ENCODE data around the gene C19orf85.
"Not testable (repeated sequence)": the region's sequence is repeated elsewhere in the genome, so short reads cannot be mapped to it uniquely, and the experiment has no call there.

Gene C19orf85

DNA sequence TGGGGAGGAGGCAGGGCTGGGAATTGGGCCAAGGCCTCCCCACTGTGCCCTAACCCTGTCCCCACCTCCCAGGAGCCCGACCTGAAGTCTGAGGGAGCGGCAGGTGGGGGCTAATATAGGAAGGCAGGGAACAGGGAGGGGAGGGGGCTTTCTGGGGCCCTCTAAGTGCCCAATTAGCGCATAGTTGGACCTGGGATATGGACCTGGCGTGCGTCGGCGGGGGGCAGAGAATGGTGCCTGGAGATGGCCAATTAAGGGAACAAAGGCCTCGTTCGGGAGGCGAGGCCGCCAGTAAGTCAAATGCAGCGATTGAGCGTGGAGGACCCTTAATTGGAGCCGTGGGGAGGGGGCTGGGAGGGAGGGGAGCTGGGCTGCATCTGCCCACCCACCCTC is at the start of gene C19orf85:
Gene C19orf85, minus strand, starts transcription at position 90 of the 393 bp plus-strand sequence. CDS start 197 bp downstream, outside the sequence.
- Mint-ChIP-seq H3K4me1 (ENCODE audit: low read depth) (peaks cover 24% of the 10 kb centered on the region), H3K9me3 (no peaks in the 10 kb centered on the region), H3K27ac (no peak within 1 kb of the TSS), H3K4me3 (no peak within 1 kb of the TSS), H3K27me3 (no peaks in the 10 kb centered on the region), H3K36me3 (ENCODE audit: low read depth) (no peaks in the 10 kb centered on the region)

GRCh38 chr19:55508120-55508519 is 43.6 kb upstream of the C19orf85 start:
- Mint-ChIP-seq H3K27ac (no peak overlapping the region), H3K27me3 (peaks cover 4% of the 10 kb centered on the region), H3K4me1 (ENCODE audit: low read depth) (peaks cover 11% of the 10 kb centered on the region), H3K36me3 (ENCODE audit: low read depth) (peaks cover 6% of the 10 kb centered on the region), H3K9me3 (no peaks in the 10 kb centered on the region), H3K4me3 (no peak overlapping the region)

DNA sequence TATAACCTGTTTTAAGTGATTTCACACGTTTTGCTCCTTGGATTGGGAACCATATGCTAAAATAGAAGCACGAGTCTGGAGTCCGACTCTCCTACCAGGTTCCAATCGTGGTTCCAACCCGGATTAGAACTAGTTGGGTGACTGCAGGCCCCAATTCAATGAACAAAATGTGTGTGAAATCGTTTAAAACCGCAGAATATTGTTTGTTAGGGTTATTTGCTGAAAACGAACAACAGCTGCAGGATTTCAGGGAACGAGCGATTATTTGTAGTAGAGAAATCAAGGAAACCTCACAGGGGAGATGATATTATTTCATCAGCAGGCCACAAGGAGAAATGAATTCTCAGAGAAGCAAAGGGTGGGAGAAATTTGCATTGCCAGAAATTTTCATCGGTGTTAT is 40.4 kb upstream of the C19orf85 start:
- H3K36me3 Mint-ChIP-seq (ENCODE audit: low read depth) = peaks cover 7% of the 10 kb centered on the region
- H3K27ac Mint-ChIP-seq = no peak overlapping the region
- peaks cover 22% of the 10 kb centered on the region for H3K4me1 Mint-ChIP-seq (ENCODE audit: low read depth)
- no peak overlapping the region for H3K4me3 Mint-ChIP-seq
- no peaks in the 10 kb centered on the region for H3K27me3 Mint-ChIP-seq
- no peaks in the 10 kb centered on the region for H3K9me3 Mint-ChIP-seq

- H3K27ac Mint-ChIP-seq = no peak overlapping the region
- H3K27me3 Mint-ChIP-seq = no peaks in the 10 kb centered on the region
- H3K4me1 Mint-ChIP-seq (ENCODE audit: low read depth) = peaks cover 22% of the 10 kb centered on the region
- H3K36me3 Mint-ChIP-seq (ENCODE audit: low read depth) = peaks cover 7% of the 10 kb centered on the region
- H3K4me3 Mint-ChIP-seq = peak overlapping the region; percentile 58
- no peaks in the 10 kb centered on the region for H3K9me3 Mint-ChIP-seq
Observed at GRCh38 chr19:55504252-55504603, 39.7 kb upstream of the C19orf85 start.

DNA sequence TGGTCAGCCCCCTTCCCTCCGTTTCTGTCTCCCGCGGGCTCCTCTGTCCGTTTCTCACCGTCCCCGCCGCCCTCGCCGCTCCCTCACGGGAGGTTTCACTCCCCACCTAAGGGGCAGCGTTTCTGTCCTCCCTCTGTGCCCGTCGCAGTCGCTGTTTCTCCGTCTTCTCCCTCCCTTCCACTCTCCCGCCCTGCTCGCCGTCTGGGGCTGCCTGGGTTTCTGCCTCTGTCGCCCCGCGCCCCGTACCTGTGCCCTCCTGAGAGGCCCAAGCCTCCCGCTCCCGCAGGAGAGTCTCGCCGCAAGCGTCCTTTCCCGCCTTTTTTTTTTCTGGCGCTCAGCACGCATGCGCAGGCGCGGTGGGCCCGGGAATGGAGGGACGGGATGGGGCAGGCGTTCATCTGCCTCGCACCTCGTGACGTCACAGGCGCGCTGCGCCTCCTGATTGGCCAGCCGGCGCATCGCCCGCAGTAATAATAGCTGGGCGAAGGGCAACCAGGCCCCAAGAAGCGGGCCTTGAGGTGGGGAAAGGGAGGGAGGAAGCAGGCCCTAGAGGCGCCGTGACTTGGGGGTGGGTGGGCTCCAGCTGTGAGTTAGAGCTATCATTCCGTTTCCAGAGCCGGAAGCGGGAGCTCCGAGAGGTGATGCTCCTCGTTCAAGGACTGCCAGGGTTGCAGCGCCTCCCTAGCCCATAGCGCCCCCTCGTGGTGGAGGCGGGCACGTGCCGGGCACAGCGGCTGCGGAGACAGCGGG is 39.1 kb upstream of the C19orf85 start:
- peak overlapping the region; percentile 76 for H3K27ac Mint-ChIP-seq
- no peaks in the 10 kb centered on the region for H3K9me3 Mint-ChIP-seq
- no peaks in the 10 kb centered on the region for H3K27me3 Mint-ChIP-seq
- H3K36me3 Mint-ChIP-seq (ENCODE audit: low read depth) = peaks cover 7% of the 10 kb centered on the region
- H3K4me1 Mint-ChIP-seq (ENCODE audit: low read depth) = peaks cover 22% of the 10 kb centered on the region
- peak overlapping the region; percentile 58 for H3K4me3 Mint-ChIP-seq

DNA sequence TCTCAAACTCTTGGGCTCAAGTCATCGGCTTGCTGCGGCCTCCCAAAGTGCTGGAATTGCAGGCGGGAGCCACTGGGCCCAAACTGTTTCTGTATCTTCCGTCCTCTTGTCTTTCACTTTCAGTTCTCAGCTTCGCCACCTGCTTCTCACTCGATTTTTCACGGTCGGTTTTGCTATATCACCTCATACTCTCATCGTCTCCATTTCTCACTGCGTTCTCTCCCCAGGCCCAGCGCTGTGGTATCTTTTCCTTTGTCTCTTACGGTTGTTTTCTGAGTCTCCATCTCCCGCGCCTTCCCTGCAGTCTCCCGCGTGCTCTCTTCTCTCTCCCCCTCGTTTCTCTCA is 38.6 kb upstream of the C19orf85 start:
- H3K4me3 Mint-ChIP-seq = peak overlapping the region; percentile 8
- peaks cover 22% of the 10 kb centered on the region for H3K4me1 Mint-ChIP-seq (ENCODE audit: low read depth)
- H3K27me3 Mint-ChIP-seq = no peaks in the 10 kb centered on the region
- H3K9me3 Mint-ChIP-seq = no peaks in the 10 kb centered on the region
- H3K27ac Mint-ChIP-seq = peak overlapping the region; percentile 76
- peaks cover 7% of the 10 kb centered on the region for H3K36me3 Mint-ChIP-seq (ENCODE audit: low read depth)

DNA sequence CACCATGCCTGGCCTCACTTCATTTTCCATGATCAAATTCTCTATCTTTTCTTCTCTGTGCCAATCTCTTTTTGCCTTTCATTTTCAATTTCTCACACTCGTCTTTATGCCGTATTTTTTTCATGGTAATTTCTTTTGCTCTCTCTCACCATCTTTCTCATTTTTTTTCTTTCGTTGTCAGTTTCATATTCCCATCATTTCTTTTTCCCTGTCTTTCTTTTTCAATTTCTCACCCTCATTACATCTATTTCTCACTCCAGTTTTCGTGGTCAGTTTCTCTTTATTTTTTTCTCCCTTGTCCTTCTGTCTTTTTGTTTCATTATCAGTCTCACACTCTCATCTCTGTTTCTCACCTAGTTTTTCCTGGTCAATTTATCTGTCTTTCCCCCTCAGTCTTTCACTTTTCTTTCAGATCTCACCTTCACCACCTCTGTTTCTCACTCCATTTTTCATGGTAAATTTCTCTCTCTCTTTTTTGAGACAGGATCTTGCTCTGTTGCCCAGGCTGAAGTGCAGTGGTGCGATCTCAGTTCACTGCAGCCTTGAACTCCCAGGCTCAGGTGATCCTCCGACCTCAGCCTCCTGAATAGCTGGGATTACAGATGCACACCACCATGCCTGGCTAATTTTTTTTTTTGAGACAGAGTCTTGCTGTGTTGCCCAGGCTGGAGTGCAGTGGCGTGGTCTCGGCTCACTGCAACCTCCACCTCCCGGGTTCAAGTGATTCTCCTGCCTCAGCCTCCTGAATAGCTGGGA is 37.8 kb upstream of the C19orf85 start:
- H3K27me3 Mint-ChIP-seq = no peaks in the 10 kb centered on the region
- no peaks in the 10 kb centered on the region for H3K9me3 Mint-ChIP-seq
- peak overlapping the region; percentile 75 for H3K27ac Mint-ChIP-seq
- H3K4me1 Mint-ChIP-seq (ENCODE audit: low read depth) = peaks cover 22% of the 10 kb centered on the region
- no peak overlapping the region for H3K4me3 Mint-ChIP-seq
- H3K36me3 Mint-ChIP-seq (ENCODE audit: low read depth) = peaks cover 7% of the 10 kb centered on the region

- Mint-ChIP-seq H3K9me3 (no peaks in the 10 kb centered on the region), H3K4me1 (ENCODE audit: low read depth) (peaks cover 22% of the 10 kb centered on the region), H3K36me3 (ENCODE audit: low read depth) (peaks cover 7% of the 10 kb centered on the region), H3K27me3 (no peaks in the 10 kb centered on the region), H3K27ac (no peak overlapping the region), H3K4me3 (no peak overlapping the region)
Observed at GRCh38 chr19:55500368-55500952, 35.9 kb upstream of the C19orf85 start.

- H3K27ac Mint-ChIP-seq = no peak overlapping the region
- no peaks in the 10 kb centered on the region for H3K9me3 Mint-ChIP-seq
- H3K27me3 Mint-ChIP-seq = no peaks in the 10 kb centered on the region
- H3K4me1 Mint-ChIP-seq (ENCODE audit: low read depth) = peaks cover 18% of the 10 kb centered on the region
- H3K4me3 Mint-ChIP-seq = no peak overlapping the region
- peaks cover 4% of the 10 kb centered on the region for H3K36me3 Mint-ChIP-seq (ENCODE audit: low read depth)
Observed at GRCh38 chr19:55498246-55498840, 33.8 kb upstream of the C19orf85 start.

GRCh38 chr19:55497763-55498162 is 33.2 kb upstream of the C19orf85 start:
- Mint-ChIP-seq H3K4me3 (no peak overlapping the region), H3K4me1 (ENCODE audit: low read depth) (peaks cover 13% of the 10 kb centered on the region), H3K27ac (no peak overlapping the region), H3K27me3 (no peaks in the 10 kb centered on the region), H3K9me3 (no peaks in the 10 kb centered on the region), H3K36me3 (ENCODE audit: low read depth) (no peaks in the 10 kb centered on the region)

DNA sequence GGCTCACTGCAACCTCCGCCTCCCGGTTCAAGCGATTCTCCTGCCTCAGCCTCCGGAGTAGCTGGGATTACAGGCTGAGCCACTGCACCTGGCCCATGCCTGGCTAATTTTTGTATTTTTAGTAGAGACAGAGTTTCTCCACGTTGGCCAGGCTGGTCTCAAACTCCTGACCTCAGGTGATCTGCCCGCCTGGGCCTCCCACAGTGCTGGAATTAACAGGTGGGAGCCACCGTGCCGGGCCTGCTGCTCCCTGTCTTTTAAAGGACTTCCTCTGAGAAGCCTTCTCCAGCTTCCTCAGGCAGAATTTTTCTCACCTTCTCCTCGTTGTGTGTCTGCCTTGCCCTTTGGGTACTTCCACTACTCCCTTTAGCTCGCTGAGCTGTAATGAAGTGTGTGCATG is 32.3 kb upstream of the C19orf85 start:
- H3K4me3 Mint-ChIP-seq; H3K4me1 Mint-ChIP-seq (ENCODE audit: low read depth); H3K27me3 Mint-ChIP-seq; H3K27ac Mint-ChIP-seq; H3K36me3 Mint-ChIP-seq (ENCODE audit: low read depth); H3K9me3 Mint-ChIP-seq: not testable (repeated sequence)

DNA sequence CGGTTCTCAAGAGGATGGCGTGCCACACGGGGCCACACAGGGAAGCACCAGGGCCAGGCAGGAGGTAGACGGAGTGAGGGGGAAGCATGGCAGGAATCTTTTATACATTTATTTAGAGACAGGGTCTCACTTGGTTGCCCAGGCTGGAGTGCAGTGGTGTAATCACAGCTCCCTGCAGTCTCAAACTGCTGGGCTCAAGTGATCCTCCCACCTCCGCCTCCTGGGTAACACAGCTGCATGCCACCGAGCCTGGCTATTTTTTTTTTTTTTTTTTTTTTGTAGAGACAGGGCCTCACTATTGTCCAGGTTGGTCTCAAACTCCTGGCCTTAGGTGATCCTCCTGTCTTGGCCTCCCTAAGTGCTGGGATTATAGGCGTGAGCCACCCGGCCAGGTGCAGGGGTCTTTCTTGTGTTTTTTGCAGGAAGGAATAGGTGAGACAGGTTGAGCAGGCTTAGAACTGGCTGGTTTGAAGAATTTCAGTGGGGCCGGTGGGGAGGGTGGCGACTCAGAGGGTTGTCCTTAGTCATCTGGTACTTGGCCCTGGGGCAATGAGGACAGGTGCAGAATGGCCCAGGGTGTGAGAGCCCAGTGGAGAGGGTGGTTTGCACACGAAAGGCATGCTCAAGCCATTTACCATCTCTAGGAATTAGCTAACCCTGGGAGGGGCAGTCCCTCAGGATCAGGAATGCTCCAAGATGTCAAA is 31.2 kb upstream of the C19orf85 start:
- Mint-ChIP-seq H3K9me3 (no peaks in the 10 kb centered on the region), H3K4me1 (ENCODE audit: low read depth) (peaks cover 5% of the 10 kb centered on the region), H3K36me3 (ENCODE audit: low read depth) (no peaks in the 10 kb centered on the region), H3K27me3 (no peaks in the 10 kb centered on the region), H3K4me3 (no peak overlapping the region), H3K27ac (no peak overlapping the region)

DNA sequence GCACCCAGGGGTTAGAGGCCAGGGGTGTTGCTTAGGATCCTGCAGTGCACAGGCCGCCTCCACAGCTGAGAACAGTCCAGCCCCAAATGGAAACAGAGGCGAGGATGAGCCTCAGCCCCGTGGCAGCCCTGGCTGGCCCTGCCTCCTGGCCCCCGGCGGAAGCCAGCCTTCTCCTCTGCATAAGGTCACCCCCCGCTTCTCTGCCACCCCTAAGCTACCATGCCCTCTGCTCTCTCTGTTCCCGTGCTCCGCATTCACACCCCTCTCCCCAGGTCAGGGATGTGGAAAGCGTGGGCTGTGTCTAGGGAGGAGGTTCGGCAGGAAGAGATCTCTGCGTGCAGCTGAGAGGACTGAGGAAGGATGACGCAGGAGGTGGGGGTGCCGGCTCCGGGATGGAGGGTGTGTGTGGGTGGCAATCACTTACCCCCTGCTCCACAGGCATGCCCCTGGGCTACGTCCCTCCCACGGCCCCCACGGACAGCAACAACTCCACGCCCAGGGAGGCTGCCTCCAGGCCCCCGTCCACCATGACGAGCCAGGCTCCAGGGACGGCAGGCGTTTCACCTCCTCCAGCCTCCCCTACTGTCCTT is 29.7 kb upstream of the C19orf85 start:
- Mint-ChIP-seq H3K9me3 (no peaks in the 10 kb centered on the region), H3K27ac (no peak overlapping the region), H3K4me1 (ENCODE audit: low read depth) (peaks cover 5% of the 10 kb centered on the region), H3K27me3 (no peaks in the 10 kb centered on the region), H3K36me3 (ENCODE audit: low read depth) (no peaks in the 10 kb centered on the region), H3K4me3 (peak overlapping the region; percentile 53)

- Mint-ChIP-seq H3K27ac (no peak overlapping the region), H3K4me3 (no peak overlapping the region), H3K36me3 (ENCODE audit: low read depth) (no peaks in the 10 kb centered on the region), H3K9me3 (no peaks in the 10 kb centered on the region), H3K27me3 (no peaks in the 10 kb centered on the region), H3K4me1 (ENCODE audit: low read depth) (peaks cover 5% of the 10 kb centered on the region)
Observed at GRCh38 chr19:55493645-55494171, 29.2 kb upstream of the C19orf85 start.

All from stimulated activated naive CD8-positive, alpha-beta T cell treated with anti-CD3 and anti-CD28 coated beads, Interleukin-15, Interleukin-2, amounts not matched to agents 100 ng/mL and 50 ng/mL, for 24 hours (primary cell).